LNCaP clone FGC (cell line): Measurements from ENCODE around the gene SEBOX.

Experiments used
- DNase-seq: peaks from one replicate; pipeline ENCODE4 v3.0.0-alpha.2; 2011; ENCODE audit warnings: low read depth
- H3K4me3 ChIP-seq: 2 replicates; pipeline ENCODE4 v1.5.1; 2011; ENCODE audit warnings: mild to moderate bottlenecking, low read depth, low read length, control low read depth
- CTCF ChIP-seq: IDR thresholded peaks from 2 replicates; pipeline ENCODE4 v1.5.1; 2012; ENCODE audit warnings: mild to moderate bottlenecking; ENCODE audit not compliant: control insufficient read depth, insufficient read depth; ENCODE audit errors: extremely low read depth

SEBOX gene

GRCh38 chr17:28348979-28349378, 16.0 kb downstream of the SEBOX start:
- TF ChIP-seq CTCF = no peak
- no peak overlapping the region for H3K4me3 ChIP-seq
- no peak for DNase-seq

DNA sequence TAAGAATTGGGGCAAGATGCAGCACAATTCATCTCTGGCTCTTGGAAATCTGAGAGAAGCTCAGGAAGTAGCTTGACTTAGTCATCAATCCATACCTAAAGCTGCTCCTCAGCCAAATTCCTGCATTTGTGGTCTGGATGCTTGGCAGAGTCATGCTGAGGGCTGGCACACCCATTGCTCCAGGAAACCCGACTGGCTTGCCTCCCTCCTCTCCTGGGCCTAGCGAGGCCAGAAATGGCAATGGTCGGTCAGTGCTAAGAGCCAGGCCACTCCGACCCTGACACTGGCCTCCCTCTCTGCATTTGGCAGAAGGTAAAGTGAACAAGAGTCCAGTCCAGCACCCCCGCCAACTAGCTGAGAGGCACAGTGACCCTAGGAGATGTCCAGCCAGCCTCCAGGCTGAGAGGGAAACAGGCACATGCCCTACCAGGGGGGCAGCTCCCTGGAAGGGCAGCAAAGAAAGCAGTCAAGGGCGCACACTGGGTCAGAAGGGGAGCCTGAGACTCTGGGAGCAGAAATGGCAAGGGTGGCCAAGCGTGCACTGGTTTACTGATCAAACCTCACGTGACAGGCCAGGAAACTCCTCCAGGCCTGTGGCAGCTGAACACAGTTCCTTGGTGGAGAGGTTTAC, 17.6 kb downstream of the SEBOX start:
- no peak overlapping the region for H3K4me3 ChIP-seq
- TF ChIP-seq CTCF = no peak
- no peak for DNase-seq

GRCh38 chr17:28346746-28347246, 18.2 kb downstream of the SEBOX start:
- DNase-seq = peak; percentile 81
- H3K4me3 ChIP-seq = no peak overlapping the region
- peak; percentile 81 for TF ChIP-seq CTCF

DNA sequence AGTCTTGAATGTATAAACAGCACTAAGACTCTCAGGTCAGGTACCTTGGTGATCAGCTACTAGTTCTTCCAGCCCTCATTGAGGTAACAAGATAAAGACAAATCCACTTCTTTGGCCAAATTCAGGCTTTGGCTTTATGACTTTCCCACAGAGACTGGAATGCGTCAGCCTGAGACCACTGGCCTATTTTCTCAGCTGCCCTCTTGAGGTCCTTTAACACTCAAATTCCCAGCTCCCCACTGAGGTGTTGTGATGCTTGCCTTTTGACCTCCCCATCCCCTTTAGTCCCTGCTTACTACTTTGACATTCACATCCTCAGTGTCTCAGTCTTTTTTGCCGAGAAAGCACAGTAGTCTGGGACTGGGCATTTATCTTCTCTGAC, 18.8 kb downstream of the SEBOX start:
- no peak overlapping the region for H3K4me3 ChIP-seq
- DNase-seq = no peak
- no peak for TF ChIP-seq CTCF

DNA sequence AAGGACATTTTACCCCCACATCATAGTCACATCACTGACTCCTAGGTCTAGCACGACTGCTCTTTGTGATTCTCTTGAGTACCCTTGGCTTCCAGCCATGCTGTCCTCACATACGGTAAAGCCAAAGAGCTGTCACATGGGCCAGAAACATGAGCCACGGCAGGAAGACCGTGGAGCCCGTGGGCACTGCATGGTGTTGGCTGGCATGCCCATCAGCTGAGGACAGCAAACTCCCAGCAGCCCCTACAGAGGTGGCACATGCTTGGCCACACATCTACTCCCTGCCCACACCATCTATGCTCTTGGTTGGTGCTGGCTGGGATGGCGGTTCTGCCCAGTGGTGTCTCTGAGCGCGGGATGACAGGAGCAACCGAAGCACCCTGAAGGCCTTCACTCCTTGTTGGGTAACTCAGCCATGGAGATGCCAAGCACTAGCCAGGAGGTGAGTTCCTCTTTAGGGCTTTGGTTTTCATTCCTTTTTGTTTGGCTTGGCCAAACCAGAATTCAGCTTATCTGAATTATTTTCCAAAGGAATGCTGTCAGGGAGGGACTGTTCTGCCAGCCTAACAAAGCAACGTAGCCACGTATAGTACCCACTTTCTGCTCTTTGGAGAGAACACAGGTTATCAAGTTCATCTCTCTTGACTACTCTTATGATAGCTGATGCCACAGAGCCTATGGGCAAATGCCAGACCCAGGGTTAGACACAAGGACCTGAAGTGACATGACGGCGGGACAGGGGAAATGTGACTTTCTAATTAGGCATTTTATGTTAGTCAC, 19.4 kb downstream of the SEBOX start:
- DNase-seq = no peak
- H3K4me3 ChIP-seq = no peak overlapping the region

DNA sequence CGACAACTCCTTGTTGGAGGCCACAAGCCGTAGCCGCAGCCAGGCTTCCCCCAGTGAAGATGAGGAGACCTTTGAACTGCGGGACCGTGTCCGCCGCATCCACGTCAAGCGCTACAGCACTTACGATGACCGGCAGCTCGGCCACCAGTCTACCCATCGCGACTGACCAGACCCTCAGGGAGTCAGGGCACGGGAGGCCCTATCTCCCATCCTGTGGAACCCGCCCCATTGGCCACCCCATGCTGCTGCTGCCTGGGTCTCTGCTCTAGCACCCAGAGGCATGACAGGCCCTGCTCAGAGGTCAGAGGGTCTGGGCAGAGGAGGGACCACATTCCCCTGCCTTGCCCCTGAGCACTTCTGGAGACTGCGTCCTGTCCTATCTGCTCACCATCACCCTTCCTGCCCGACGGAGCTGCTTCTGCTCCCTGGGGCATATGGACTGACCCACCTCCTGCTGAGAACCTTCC, 20.5 kb downstream of the SEBOX start:
- H3K4me3 ChIP-seq = no peak overlapping the region
- no peak for DNase-seq
- TF ChIP-seq CTCF = no peak

More for the DNA sequence above, 19.4 kb downstream of the SEBOX start:
- TF ChIP-seq CTCF = no peak
